Esophagus squamous epithelium (tissue), 5 donors: ENCODE results near the gene CLSTN2. TPM values are rescaled to one million over a fixed set of nuclear protein-coding genes. Genes with fewer than 3 reads are reported as not detected.

Experiments
- DNase-seq: peaks from one replicate; lab custom pipeline; 2025; lab: John Stamatoyannopoulos, UW
- H3K27ac ChIP-seq, 4 donors: fragments of 200-600 bp; sonication (generic); one replicate each; pipeline ENCODE4 v1.5.1; 2016 to 2019; ENCODE audit warnings: mild to moderate bottlenecking in 1 of 4
- H3K27me3 ChIP-seq, 4 donors: fragments of 200-600 bp; sonication (generic); 1 replicate in 3 of 4; 2 replicates in 1 of 4; pipeline versions ENCODE4 v1.5.1 to v1.6.0; 2017 to 2021; ENCODE audit warnings: antibody characterized with exemption in 1 of 4
- H3K36me3 ChIP-seq, 3 donors: fragments of 200-600 bp; sonication (generic); one replicate each; pipeline ENCODE4 v1.5.1; 2016 to 2019
- H3K4me1 ChIP-seq, 3 donors: fragments of 200-600 bp; sonication (generic); one replicate each; pipeline ENCODE4 v1.5.1; 2017 to 2019
- H3K4me3 ChIP-seq, 4 donors: fragments of 200-600 bp; sonication (generic); 1 replicate in 3 of 4; 2 replicates in 1 of 4; pipeline ENCODE4 v1.5.1; 2016 to 2019; ENCODE audit warnings: mild to moderate bottlenecking in 2 of 4, moderate library complexity in 1 of 4
- H3K9me3 ChIP-seq, 3 donors: fragments of 200-600 bp; sonication (generic); one replicate each; pipeline ENCODE4 v1.5.1; 2016 to 2019
- POLR2A ChIP-seq, 4 donors: fragments of 450-650 bp; IDR thresholded peaks; one replicate each; pipeline ENCODE4 v1.6.1; 2017; ENCODE audit warnings: antibody characterized with exemption in 4 of 4, mild to moderate bottlenecking in 4 of 4, moderate library complexity in 3 of 4
- WGBS, 2 donors: methylation state at CpG; one replicate each; pipeline ENCODE4 v1.1.5; 2018; 5-methylcytosine and 5-hydroxymethylcytosine counted together
- intact Hi-C: fragments of 100-400 bp; cut with DNase I; formaldehyde crosslinking; loops from one replicate; pipeline ENCODE4 v1.15.0; 2022
- total RNA-seq, 4 donors: library from RNA; depleted of rRNA; stranded (reverse); fragments of >200 nt; gene quantifications; one replicate each; pipeline ENCODE4 v1.1.0, GENCODE V29; 2016
- TF ChIP-seq, protein P1 (sequence below), 6 experiments: fragments of 450-650 bp in 4 of 6; fragments of 200-600 bp in 2 of 6; sonication (generic) in 2 of 6; IDR thresholded peaks; one replicate each; pipeline ENCODE4 v1.5.1; 2016 to 2019; ENCODE audit warnings: antibody characterized with exemption in 6 of 6, mild to moderate bottlenecking in 4 of 6, moderate library complexity in 4 of 6
- donor health status: DM: yes; HTN: yes; CAD: no.

Gene CLSTN2
- total RNA-seq, 4 donors from 2014 or later, result 0.53 to 5.0 (median 3.1) TPM

DNA sequence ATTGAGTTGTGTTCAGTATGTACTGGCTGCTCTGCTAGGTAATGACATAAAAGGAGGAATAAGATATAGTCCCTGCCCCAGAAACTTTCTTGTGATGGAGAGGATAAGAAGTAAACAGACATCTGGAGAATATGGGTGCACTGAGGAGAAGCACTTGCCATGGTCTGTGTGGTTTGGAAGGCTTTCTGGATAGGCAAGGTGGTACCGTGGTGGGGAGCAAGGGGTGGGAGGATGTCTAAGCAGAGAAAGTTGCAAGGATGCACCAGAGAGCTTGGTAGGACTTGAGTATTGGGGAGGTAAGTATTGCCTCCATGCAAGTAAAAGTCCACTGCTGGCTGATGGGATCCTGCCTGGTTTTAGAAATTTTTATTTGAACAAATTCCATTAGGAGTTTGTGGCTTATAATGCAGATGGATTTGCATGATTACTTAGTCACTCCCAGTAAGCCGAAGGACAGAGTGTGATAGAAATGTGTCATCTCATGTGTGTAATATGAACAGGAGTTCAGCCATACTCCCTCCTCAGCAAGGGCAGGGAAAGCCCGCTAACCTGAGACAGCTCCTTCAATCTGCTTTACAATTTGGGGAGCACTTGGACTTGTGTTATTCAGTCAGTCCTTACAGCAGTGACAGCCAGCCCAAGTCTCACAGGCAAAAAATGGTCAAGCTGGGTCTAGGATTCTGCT lies 53.6 kb downstream of the CLSTN2 start:
- intact Hi-C loops, result no loop called here
- H3K4me1 ChIP-seq, result no peaks in the 10 kb centered on the region
- no peak overlapping the region for H3K27ac ChIP-seq
- TF ChIP-seq, protein P1, sequence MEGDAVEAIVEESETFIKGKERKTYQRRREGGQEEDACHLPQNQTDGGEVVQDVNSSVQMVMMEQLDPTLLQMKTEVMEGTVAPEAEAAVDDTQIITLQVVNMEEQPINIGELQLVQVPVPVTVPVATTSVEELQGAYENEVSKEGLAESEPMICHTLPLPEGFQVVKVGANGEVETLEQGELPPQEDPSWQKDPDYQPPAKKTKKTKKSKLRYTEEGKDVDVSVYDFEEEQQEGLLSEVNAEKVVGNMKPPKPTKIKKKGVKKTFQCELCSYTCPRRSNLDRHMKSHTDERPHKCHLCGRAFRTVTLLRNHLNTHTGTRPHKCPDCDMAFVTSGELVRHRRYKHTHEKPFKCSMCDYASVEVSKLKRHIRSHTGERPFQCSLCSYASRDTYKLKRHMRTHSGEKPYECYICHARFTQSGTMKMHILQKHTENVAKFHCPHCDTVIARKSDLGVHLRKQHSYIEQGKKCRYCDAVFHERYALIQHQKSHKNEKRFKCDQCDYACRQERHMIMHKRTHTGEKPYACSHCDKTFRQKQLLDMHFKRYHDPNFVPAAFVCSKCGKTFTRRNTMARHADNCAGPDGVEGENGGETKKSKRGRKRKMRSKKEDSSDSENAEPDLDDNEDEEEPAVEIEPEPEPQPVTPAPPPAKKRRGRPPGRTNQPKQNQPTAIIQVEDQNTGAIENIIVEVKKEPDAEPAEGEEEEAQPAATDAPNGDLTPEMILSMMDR (IDR thresholded peaks at IDR 0.05), result no peak
- TF ChIP-seq POLR2A (IDR thresholded peaks at IDR 0.05), result no peak
- DNase-seq, result no peak
- H3K9me3 ChIP-seq, result no peaks in the 10 kb centered on the region
- no peak overlapping the region for H3K4me3 ChIP-seq
- no peaks in the 10 kb centered on the region for H3K27me3 ChIP-seq
- no peaks in the 10 kb centered on the region for H3K36me3 ChIP-seq
- WGBS, 2 donors, result 83 to 86% methylated on average over 3 of the region's 3 CpGs

DNA sequence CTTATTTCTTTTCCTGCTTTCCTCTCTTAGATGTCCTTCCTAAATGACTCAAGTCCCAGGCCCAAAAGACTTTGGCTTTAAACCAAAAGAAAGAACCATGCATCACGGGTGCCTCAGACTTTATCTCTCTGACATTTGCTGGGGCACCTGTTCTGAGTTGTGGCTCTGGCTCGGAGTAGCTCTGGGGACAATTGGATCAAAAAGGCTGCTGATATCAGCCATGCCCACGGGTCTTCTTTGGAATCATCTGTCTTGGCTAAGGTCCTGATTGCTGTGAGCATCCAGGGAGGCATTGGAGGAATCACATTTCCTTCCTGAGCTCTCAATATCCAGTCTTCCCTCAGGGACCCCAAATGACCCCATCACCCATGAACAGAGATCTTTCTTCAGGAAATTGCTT lies 59.9 kb downstream of the CLSTN2 start:
- H3K9me3 ChIP-seq, result no peaks in the 10 kb centered on the region
- H3K27ac ChIP-seq, result no peak overlapping the region
- no peak overlapping the region for H3K4me3 ChIP-seq
- TF ChIP-seq, protein P1 (IDR thresholded peaks at IDR 0.05), result no peak
- no peak for TF ChIP-seq POLR2A (IDR thresholded peaks at IDR 0.05)
- no peaks in the 10 kb centered on the region for H3K27me3 ChIP-seq
- intact Hi-C loops, result no loop called here
- H3K36me3 ChIP-seq, result no peaks in the 10 kb centered on the region
- no peak for DNase-seq
- H3K4me1 ChIP-seq, result no peaks in the 10 kb centered on the region
- WGBS, 2 donors, result 53 to 68% methylated on average over 3 of the region's 3 CpGs

DNA sequence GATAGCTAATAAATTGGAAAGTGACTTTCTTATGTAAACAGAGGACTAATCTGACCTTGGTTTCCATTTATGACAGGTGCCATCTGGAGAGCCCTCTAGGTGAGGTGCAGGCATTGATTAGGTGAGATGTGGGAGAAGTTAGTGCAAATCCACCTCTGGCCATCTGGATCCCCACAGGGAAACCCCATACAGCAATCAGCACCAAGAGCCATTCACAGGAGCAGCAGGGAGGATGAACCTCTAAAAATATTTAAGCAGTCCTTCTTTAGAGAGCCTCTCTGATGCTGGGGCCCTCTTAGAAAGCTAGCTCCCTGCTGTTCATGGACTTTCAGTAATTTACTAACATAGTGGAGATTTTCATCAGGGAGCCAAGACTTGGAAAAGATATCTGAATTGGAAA lies 69.3 kb downstream of the CLSTN2 start:
- intact Hi-C loops, result no loop called here
- no peaks in the 10 kb centered on the region for H3K4me1 ChIP-seq
- H3K9me3 ChIP-seq, result no peaks in the 10 kb centered on the region
- DNase-seq, result no peak
- no peaks in the 10 kb centered on the region for H3K36me3 ChIP-seq
- no peak overlapping the region for H3K4me3 ChIP-seq
- H3K27ac ChIP-seq, result no peak overlapping the region
- no peak for TF ChIP-seq POLR2A (IDR thresholded peaks at IDR 0.05)
- TF ChIP-seq, protein P1 (IDR thresholded peaks at IDR 0.05), result no peak
- no peaks in the 10 kb centered on the region for H3K27me3 ChIP-seq

DNA sequence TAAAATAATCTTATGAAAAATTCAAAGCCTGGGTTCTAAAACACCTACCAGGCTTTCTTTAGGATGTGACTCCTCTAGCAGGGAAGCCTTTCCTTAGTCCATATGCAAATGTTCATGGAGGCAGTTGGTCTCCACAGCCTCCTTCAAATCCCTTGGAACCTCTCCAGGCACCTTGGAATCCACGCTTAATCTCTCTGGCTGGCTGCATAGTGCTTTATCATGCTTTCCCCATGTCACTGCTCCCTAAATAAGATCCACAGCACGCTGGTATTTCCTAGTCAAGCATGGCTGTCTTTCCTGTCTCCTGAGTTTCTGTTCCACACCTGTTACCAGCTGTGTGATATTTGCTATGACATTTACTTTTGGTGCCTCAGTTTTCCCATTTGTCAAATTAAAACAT lies 71.3 kb downstream of the CLSTN2 start:
- H3K27me3 ChIP-seq, result no peaks in the 10 kb centered on the region
- TF ChIP-seq, protein P1 (IDR thresholded peaks at IDR 0.05), result no peak
- TF ChIP-seq POLR2A (IDR thresholded peaks at IDR 0.05), result no peak
- no peak overlapping the region for H3K27ac ChIP-seq
- no peak for DNase-seq
- intact Hi-C loops, result no loop called here
- H3K4me1 ChIP-seq, result no peaks in the 10 kb centered on the region
- H3K9me3 ChIP-seq, result no peaks in the 10 kb centered on the region
- no peak overlapping the region for H3K4me3 ChIP-seq
- H3K36me3 ChIP-seq, result no peaks in the 10 kb centered on the region
- 17 to 21% methylated on average over 2 of the region's 2 CpGs for WGBS, 2 donors

DNA sequence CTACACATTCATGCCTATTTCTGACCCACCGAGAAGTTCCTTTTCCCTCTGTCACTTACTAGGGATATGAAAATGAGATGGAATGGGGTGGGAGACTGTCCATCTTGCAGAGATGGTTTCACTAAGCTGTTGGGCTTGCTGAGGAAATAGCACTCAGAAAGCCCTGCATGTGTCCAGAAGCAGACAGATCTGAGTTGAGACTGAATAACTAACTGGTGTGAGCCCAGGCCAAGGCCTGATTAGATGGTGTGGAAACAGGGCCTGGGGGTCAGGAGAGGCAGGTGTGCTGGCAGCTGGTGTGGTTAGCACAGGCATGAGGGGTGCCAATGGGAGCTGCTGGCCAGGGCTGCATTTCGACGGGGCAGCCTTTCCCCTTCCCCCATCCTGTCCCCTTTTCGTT lies 72.1 kb downstream of the CLSTN2 start:
- Histone ChIP-seq H3K36me3 (no peaks in the 10 kb centered on the region), H3K9me3 (no peaks in the 10 kb centered on the region), H3K4me1 (no peaks in the 10 kb centered on the region), H3K4me3 (no peak overlapping the region), H3K27ac (no peak overlapping the region), H3K27me3 (no peaks in the 10 kb centered on the region)
- TF ChIP-seq, protein P1 (IDR thresholded peaks at IDR 0.05), result no peak
- TF ChIP-seq POLR2A (IDR thresholded peaks at IDR 0.05), result no peak
- intact Hi-C loops, result no loop called here
- DNase-seq, result no peak
- WGBS, 2 donors, result 81 to 83% methylated on average over 4 of the region's 4 CpGs
